GM21786 (cell line): ENCODE measurements around the gene EDC4.

Experiments used
- ATAC-seq: cut with Tn5 transposase; IDR thresholded peaks from one replicate; pipeline ENCODE4 v1.9.1; 2021; ENCODE audit not compliant: unreplicated experiment

The EDC4 gene

GRCh38 chr16:67930678-67931211 lies 57.9 kb downstream of the EDC4 start:
- no peak for ATAC-seq
